Endothelial cell (in vitro differentiated cells): ENCODE measurements around the gene DHRS1. TPM values are rescaled to one million over a fixed set of nuclear protein-coding genes. Genes with fewer than 3 reads are reported as not detected.

Experiments
- DNase-seq: peaks from one replicate; pipeline ENCODE4 v3.0.0; 2021; ENCODE audit warnings: low spot score
- H3K27ac Mint-ChIP-seq: one replicate; pipeline ENCODE4 v1.8.0; 2021; ENCODE audit warnings: mixed read lengths, inconsistent platforms; ENCODE audit not compliant: unreplicated experiment
- H3K27me3 Mint-ChIP-seq: one replicate; pipeline ENCODE4 v1.8.0; 2021; ENCODE audit warnings: mild to moderate bottlenecking, moderate library complexity, mixed read lengths, inconsistent platforms; ENCODE audit not compliant: unreplicated experiment
- H3K36me3 Mint-ChIP-seq: one replicate; pipeline ENCODE4 v1.8.0; 2021; ENCODE audit warnings: mild to moderate bottlenecking, low read depth, mixed read lengths, inconsistent platforms; ENCODE audit not compliant: unreplicated experiment
- H3K4me1 Mint-ChIP-seq: one replicate; pipeline ENCODE4 v1.8.0; 2021; ENCODE audit warnings: mild to moderate bottlenecking, mixed read lengths, inconsistent platforms; ENCODE audit not compliant: unreplicated experiment
- H3K4me3 Mint-ChIP-seq: one replicate; pipeline ENCODE4 v1.8.0; 2021; ENCODE audit warnings: mild to moderate bottlenecking, mixed read lengths, inconsistent platforms; ENCODE audit not compliant: unreplicated experiment
- H3K9me3 Mint-ChIP-seq: one replicate; pipeline ENCODE4 v1.8.0; 2021; ENCODE audit warnings: mixed read lengths, inconsistent platforms; ENCODE audit not compliant: unreplicated experiment
- CTCF ChIP-seq: fragments of 200-600 bp; sonication (generic); IDR thresholded peaks from one replicate; pipeline ENCODE4 v1.5.0; 2021; ENCODE audit warnings: antibody characterized with exemption; ENCODE audit not compliant: unreplicated experiment
- total RNA-seq: library from RNA; stranded (reverse); fragmentation: NEBNext Ultra II Directional; extraction: Animal tissue kit (Norgen Biotek cat#: 25700); gene quantifications from one replicate; pipeline ENCODE4 v1.2.1, GENCODE V29; 2021; ENCODE audit not compliant: unreplicated experiment

Gene DHRS1
- total RNA-seq, 1 donor from 2014 or later, result 17.7 TPM

GRCh38 chr14:24258548-24259265 lies 40.9 kb downstream of the DHRS1 start:
- TF ChIP-seq CTCF, result no peak
- Mint-ChIP-seq H3K4me3 (peak overlapping the region; percentile 68), H3K9me3 (no peaks in the 10 kb centered on the region), H3K4me1 (peaks cover 9% of the 10 kb centered on the region), H3K27me3 (peaks cover 14% of the 10 kb centered on the region), H3K36me3 (no peaks in the 10 kb centered on the region), H3K27ac (no peak overlapping the region)
- DNase-seq, result no peak

GRCh38 chr14:24258119-24258518 lies 41.5 kb downstream of the DHRS1 start:
- H3K36me3 Mint-ChIP-seq, result no peaks in the 10 kb centered on the region
- peak overlapping the region; percentile 68 for H3K4me3 Mint-ChIP-seq
- no peak for DNase-seq
- peaks cover 9% of the 10 kb centered on the region for H3K4me1 Mint-ChIP-seq
- no peak overlapping the region for H3K27ac Mint-ChIP-seq
- no peaks in the 10 kb centered on the region for H3K9me3 Mint-ChIP-seq
- no peak for TF ChIP-seq CTCF
- H3K27me3 Mint-ChIP-seq, result peaks cover 15% of the 10 kb centered on the region

- no peak for TF ChIP-seq CTCF
- no peak for DNase-seq
- Mint-ChIP-seq H3K9me3 (no peaks in the 10 kb centered on the region), H3K27me3 (peaks cover 15% of the 10 kb centered on the region), H3K36me3 (no peaks in the 10 kb centered on the region), H3K4me3 (no peak overlapping the region), H3K4me1 (peaks cover 9% of the 10 kb centered on the region), H3K27ac (no peak overlapping the region)
These were observed 42.6 kb downstream of the DHRS1 start for GRCh38 chr14:24256960-24257359.

- no peaks in the 10 kb centered on the region for H3K9me3 Mint-ChIP-seq
- TF ChIP-seq CTCF, result no peak
- H3K4me1 Mint-ChIP-seq, result peaks cover 9% of the 10 kb centered on the region
- no peak overlapping the region for H3K4me3 Mint-ChIP-seq
- H3K27me3 Mint-ChIP-seq, result peaks cover 13% of the 10 kb centered on the region
- H3K27ac Mint-ChIP-seq, result no peak overlapping the region
- no peaks in the 10 kb centered on the region for H3K36me3 Mint-ChIP-seq
- no peak for DNase-seq
These were observed 43.5 kb downstream of the DHRS1 start for GRCh38 chr14:24255931-24256711.

- no peak for DNase-seq
- H3K4me1 Mint-ChIP-seq, result peaks cover 9% of the 10 kb centered on the region
- H3K9me3 Mint-ChIP-seq, result no peaks in the 10 kb centered on the region
- H3K36me3 Mint-ChIP-seq, result no peaks in the 10 kb centered on the region
- H3K27me3 Mint-ChIP-seq, result peaks cover 11% of the 10 kb centered on the region
- no peak overlapping the region for H3K4me3 Mint-ChIP-seq
- TF ChIP-seq CTCF, result no peak
- no peak overlapping the region for H3K27ac Mint-ChIP-seq
These were observed 44.1 kb downstream of the DHRS1 start for GRCh38 chr14:24255438-24255837.
